HG03565 (cell line): ENCODE data around the gene PSMF1.

Experiments
- ATAC-seq: cut with Tn5 transposase; IDR thresholded peaks from one replicate; pipeline ENCODE4 v1.9.1; 2021; ENCODE audit warnings: mild to moderate bottlenecking, moderate library complexity; ENCODE audit not compliant: unreplicated experiment

Gene PSMF1, protein sequence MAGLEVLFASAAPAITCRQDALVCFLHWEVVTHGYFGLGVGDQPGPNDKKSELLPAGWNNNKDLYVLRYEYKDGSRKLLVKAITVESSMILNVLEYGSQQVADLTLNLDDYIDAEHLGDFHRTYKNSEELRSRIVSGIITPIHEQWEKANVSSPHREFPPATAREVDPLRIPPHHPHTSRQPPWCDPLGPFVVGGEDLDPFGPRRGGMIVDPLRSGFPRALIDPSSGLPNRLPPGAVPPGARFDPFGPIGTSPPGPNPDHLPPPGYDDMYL

DNA sequence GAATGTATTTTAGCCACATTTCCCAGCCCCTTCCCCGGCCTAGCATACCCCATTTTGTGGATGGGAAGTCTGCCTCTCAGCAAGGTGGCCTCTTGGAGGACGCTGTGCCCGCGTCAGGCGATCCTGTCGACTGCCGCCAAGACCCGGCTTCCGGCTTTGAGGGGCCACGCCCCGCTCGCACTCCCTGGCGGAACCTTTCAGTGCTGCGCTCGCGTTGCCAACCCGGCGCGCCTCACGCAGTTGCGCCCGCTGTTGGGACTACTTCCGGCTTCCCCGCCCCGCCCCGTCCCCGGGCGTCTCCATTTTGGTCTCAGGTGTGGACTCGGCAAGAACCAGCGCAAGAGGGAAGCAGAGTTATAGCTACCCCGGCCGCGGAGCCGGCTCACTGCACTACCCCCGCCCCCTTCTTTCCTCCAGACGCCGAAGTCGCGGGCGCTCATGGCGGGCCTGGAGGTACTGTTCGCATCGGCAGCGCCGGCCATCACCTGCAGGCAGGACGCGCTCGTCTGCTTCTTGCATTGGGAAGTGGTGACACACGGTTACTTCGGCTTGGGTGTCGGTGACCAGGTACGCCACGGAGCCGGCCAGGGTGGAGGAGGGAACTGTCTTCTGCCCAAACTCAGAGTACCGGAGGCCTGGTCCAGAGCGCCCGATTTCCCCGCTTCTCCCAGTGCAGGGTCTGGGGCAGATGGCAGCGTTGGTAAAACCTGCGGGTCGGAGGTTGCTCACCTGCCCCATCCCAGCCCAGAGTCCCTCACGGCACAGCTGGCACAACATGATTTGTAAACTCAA lies at the start of gene PSMF1:
Gene PSMF1, plus strand, starts transcription at position 267 of the 792 bp plus-strand sequence. Its CDS starts 172 bp downstream, at position 439.
- peak; percentile 95 for ATAC-seq

DNA sequence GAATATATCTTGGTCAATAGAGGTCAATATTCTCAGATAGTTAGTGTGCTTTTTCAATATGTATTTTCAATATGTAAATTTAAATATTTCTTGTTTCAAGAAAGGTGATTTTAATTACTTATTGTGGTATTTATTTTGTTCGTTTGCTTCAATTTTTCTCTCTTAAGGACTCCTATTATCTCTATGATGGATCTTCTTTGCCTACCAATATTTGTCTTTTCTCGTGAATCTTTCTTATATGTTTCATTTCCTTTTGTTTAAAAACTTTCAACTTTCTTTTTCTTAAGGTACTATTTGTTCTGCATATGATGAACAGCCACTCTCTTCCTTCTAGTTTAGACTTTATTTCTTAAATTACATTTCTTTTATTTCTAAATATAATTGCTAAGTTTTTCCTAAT lies 46.1 kb upstream of the PSMF1 start:
- no peak for ATAC-seq

DNA sequence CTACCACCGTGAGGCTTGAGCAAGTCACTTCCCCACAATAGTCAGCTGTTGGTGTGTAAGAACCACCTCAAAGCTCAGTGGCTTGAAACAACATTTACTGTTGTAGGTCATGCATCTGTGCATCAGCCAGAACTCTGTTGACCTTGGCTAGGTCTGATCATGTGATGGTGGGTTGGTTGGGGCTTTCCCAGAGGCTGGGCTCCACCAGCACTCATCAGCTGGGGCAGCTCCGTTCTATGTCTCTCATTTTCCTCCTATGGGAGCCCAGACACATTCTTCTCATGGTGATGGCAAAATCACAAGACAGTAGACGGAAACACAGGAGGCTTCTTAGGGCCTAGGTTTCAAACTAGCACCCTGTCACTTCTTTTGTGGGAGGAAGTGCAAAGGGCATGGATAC lies 42.8 kb upstream of the PSMF1 start:
- ATAC-seq: no peak

DNA sequence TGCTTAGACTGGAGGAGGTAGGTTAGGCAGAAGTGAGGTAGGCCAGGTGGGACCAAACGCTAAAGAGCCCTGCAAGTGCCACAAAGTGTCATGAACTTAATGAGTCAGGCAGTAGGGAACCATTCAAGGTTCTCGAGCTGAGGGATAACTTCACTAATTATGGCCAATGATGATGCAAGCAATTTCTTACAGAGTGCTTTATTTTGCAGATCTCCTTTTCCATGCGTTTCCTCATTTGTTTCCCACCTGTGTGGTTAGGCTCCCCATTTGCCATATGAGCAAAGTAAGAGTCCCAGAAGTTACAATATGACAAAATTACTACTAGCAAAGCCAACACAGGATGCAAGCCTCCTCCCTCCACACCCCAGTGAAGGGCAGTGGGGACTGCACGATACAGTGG lies 36.5 kb upstream of the PSMF1 start:
- ATAC-seq: no peak

DNA sequence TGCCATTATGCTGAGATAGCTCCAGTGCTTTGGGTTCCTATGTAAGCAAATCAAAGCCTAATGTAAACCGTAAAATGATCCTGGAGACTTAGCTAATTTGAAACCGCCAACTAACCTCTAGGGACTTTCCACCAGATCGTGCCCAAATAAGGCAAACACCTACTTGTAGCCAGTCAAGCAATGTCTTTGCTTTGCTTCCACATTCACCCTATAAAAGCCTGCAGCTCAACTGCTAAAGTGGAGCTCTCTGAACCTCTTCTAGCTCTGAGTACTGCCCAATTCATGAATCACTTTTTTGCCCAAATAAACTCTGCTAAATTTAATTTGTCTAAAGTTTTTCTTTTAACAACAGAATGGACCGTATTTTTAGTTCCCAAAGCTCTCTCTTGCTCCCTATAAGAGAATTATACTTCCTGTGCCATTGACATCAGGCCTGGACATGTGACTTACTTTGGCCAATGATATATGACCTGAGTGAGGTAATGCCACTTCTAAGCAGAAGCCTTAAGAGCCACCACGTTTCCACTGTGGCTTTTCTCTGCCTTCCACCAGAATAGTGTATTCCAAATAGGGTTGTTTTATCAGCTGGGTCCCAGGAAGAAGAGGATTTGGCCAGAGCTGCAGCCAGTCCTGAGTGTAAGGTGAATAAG lies 34.8 kb upstream of the PSMF1 start:
- ATAC-seq: no peak

DNA sequence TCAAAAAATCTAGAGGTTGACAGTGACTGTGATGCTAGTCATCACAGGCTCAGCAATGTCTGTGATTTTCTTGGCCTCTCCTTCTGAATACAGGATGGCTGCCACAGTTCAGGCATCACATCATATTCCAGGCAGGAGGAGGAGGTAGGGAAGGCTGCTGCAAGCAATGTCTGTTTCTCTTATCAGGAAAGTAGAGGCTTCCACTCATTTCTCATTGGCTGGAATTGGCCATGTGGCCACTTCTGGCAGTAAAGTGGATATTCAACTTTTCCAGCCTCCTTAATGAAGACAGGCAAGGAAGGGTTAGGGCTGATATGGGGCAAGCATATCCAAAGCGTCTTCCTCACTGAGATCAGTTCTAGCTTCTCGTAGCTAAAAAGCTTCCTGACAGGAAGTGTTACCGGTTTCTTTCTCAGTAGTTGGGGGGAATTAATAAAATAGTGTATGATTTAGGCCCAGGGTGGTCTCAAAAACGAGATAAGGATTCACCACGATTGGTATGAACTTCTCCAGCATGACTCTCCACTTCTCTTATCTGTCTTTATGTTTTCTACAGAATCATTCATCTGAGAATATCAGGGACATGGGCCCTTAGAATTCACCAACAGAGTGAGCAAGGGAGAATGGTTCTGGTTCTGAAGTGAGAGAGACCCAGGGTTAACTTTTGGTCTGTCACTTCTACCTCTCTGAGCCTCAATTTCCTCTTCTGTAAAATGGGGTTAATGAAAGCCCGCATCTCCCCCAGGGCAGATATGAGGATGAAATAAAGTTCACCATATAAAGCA lies 32.7 kb upstream of the PSMF1 start:
- no peak for ATAC-seq

DNA sequence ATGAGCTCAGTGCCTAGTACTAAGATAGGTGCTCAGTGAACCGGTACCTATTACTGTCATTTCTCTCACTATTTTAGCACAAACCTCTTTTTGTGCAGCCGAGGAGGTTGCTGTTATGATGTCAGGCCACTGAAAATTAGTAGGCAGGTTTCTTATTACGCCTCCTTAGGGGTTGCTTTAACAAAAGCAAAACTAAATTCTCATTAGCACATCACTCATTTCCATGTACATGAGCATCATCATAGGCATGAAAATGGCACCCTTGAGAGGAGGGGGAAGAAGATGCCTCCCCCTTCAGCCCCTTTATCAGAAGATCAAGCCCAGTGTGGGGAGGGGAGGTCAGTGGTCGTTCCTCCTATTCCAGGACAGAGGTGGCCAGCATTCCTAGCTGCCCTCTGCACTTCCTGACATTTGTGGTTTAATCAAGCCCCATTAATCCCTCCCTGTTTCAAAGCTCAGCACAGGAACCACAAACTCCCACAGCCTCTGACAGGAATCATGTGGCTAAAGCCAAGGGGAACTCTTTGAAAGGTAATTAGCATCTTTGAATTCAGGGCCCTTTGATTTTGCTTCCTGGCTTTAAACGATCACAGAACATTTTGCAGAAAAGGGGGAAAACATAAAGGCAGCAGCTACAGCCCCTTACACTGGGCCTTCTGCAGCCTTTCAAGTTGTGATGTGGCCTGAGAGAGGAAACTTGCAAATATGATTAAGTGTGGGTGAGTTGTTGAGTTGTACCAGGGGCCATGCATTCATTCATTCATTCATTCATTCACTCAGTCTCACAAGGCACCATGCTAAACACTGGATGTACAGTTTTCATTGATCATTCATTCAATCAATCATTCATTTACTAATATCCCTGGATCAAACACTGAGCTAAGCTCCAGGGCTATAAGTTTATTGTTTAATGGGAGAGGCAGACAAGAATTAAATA lies 31.9 kb upstream of the PSMF1 start:
- no peak for ATAC-seq

DNA sequence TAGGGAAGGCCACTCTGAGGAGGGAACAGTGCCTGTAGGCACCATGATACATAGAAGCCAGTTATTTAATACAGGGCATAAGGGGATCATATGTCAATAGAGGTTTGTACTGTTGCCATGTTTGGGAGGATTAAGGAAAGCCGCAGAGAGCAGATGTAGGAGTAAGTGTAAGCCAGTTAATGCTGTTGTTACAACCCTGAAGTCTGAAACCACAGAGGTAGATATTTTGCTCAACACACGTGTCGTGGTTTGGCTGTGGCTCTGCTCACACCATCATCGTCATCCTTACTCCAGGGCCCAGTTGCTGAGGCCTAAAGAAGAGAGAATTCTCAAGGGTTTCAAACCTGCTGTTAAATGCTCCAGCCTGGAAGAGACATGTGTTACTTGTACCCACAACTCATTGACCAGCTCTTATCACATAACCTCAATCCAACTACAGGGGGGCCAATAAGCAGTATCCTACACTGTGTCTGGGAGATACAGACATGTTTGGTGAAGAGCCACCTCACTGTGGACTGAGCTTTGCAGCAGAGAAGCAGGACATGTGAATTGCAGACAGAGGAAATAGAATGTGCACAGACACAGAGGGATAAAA lies 31.0 kb upstream of the PSMF1 start:
- ATAC-seq: no peak

DNA sequence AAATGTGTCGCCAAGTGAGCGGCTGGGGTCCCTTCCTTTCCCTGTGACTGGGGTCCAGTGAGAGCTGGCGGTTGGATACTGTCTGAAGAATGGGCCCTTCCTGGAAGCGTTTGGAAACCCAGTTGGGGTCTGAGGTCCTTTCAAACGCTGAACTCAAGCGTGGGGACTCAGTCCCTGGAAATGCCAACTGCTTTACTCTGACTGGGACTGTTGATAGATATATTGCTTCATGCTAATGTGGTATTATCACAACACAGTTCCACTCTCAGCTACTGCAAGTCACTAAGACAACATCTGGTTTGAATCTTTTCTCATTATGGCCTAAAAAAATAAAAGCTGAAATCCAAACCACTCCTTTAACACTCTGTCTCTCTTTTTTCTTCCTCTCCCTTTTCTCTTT lies 23.7 kb upstream of the PSMF1 start:
- ATAC-seq: no peak

DNA sequence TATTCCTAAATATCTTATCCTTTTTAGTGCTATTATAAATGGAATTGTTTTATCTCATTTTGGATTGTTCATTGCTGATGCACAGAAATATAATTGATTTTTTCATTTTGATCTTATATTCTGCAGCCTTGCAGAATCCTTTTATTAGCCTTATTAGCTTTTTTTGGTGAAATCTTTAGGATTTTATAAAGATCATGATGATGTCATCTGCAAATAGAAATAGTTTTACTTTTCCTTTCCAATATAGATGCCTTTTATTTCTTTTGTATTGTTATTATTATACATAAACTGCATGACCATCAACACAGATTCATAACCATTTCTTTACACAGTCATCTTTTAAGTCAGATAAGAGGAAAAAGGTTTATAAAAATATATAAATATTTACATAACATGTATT lies 16.9 kb upstream of the PSMF1 start:
- ATAC-seq: no peak

DNA sequence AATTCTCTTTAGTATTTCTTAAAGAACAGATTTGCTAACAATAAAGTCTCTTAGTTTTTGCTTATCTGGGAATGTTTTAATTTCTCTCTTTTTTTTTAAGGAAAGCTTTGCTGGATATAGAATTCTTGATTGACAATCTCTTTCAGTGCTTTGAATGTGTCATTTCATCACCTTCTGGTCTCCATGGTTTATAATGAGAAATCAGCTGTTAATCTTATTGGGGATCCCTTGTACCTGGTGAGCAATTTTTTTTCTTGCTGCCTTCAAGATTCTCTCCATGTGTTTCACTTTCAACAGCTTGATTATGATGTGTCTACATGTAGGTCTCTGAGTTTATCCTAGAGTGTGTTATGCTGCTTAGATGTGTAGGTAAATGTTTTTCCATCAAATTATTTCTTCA lies 16.4 kb upstream of the PSMF1 start:
- ATAC-seq: no peak

DNA sequence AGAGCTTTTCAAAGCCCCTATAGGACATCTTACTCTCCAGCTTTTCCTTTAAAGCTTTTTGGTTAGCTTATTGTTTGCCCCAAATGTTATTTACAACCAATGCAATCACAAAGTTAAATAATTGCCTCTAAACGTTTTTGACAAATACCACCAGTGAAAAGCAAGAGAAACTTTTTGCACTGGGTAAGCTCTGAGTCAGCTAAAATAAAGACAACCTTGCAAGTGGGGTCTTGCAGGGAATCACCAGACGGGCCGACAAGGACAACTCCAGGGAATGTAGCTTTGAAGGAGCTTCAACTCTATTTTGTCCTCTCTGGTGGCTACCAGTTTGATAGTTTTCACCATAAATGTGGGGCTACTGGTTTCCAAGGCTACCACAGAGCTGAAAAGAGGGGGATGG lies 14.7 kb upstream of the PSMF1 start:
- ATAC-seq: no peak

DNA sequence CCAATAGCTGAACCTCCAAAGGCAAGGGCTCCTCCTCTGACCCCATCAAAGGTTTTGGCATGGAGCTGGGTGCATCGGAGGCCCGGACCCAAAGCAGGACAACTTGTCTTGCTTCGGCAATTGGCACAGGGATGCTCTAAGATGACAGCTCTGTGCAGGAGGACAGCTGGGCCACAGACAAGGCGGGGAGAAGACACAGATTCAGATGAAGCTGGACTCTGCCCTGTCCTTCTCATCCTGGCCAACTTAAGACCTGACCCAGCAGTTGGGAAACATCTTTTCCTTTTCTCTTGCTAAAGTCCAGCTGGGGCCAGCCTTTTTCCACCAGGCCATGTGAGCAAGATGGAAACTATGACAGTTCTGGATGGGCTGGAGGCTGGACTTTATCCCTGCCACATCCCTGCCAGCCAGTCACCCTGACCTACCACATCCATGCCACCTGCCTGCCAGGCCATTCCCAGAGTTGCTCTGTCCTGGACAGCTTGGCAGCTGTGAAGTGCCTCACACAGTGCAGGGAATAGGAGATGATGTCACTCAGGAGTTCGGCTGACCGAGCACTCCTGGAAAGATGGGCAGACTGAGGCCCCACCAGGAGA lies 12.7 kb upstream of the PSMF1 start:
- no peak for ATAC-seq

DNA sequence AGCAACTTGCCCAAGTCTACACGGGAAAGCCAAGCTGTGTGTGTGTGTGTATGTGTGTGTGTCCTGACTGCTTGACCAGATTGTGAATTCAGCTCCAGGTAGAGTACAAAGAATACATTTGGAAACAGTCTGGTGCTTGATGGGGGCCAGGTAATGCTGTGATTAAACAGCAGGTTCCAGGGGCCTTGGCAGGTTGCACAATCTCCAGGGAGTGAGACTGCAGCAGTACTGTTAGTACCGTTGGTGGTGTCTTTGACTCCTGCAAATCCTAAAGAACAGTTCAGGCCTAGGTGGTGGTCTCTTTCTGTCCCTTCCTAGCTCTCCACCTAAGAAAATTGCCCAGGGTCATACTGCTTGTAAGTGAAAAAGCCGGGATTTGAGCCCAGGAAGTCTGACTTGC lies 11.2 kb upstream of the PSMF1 start:
- ATAC-seq: no peak

DNA sequence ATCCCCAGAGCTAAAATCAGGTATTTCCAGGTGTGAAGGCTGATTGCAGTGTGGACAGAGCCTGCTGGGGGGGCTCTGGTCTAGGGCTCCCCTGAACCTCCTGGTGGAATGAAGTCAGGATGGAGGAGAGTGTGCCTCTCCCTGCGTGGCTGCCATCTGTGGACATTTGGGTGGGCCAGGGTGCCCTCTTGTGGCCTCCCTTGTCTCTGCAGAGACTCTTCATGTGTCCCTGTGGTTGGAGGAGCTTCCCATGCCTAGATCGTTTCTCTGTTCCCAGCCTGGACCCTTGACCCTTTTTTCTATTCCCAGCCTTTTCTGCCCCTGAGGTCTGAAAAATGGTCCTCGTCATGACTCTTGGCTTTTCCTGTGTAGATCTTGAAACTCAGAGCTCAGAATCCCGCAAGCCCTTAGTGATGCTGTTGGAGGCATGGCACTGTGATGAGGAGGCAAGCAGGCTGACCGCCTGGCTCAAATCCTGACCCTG lies 9.9 kb upstream of the PSMF1 start:
- ATAC-seq: no peak

DNA sequence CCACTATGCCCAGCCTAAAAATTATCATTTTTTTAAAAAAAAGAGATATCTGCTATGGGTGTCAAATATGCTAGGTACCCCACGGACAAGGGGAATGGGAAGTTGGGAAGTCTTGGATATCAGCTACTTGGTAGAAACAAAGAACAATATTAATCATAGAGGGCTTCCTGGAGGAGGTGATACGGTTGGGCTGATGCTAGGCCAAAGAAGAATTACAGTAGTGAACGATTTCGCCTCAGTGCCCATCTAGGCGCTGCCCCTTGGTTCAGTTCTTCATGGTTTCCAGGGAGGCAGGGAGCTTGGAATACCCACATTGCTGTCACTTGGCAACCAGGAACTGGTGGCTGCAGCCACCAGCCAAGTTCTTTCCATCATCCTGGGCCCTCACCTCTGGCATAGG lies 5.5 kb upstream of the PSMF1 start:
- no peak for ATAC-seq

DNA sequence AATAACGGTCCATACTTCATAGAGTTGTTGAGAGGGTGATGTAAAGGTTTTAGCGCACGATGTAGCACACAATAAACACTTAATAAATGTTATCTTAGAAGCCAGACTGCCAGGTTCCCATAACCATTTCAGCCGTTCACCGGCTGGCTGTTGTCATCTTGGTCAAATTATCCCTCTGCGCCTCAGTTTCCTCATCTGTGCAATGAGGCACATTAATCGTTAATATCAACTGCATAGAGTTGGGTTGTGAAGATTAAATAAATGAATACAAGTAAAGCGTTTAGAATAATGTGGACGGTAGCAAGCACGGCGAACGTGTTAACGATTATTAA lies 432 bp upstream of the PSMF1 start:
- no peak for ATAC-seq

DNA sequence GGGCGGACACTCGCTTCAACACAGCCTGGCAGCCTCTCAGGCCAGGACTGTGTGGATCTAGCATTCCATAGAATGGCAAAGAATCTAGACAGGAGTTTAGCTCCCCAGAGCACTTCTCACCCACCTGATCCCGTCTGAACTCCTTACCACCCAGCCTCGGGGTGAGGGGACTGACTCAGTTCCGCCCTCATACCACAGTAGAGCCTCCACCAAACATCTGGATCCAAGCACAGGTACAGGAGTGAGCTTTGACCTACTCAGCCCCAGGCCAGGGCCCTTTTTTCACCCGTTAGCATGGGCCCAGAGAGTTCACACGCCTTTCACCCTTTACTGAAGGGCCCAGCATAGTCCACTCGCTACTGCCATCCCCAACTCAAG lies 715 bp downstream of the PSMF1 start:
- ATAC-seq: peak; percentile 1

DNA sequence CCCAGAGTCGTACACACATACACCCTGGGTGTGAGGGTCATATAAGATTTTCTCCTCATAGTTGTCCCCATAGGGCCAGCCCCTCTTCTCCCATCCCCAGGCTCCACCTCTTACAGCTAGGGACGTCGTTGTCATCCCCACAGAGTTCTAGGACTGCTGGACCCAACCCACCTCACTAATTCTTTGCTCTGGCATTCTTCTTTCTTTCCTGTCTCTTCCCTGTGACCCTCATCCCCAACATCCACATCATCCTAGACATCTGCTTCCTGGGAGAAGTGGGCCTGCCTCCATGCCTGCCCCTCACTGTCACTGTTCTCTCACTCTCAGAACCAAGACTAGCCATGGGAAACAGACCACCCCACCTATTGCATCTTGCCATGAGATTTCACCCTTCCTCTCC lies 1.1 kb downstream of the PSMF1 start:
- ATAC-seq: no peak
